GM19328 (cell line): ENCODE results near the gene ARHGEF25.

ENCODE experiments used
- ATAC-seq: cut with Tn5 transposase; IDR thresholded peaks from one replicate; pipeline ENCODE4 v1.9.1; 2021; ENCODE audit warnings: mild to moderate bottlenecking, moderate library complexity; ENCODE audit not compliant: unreplicated experiment

Gene ARHGEF25

GRCh38 chr12:57620936-57621496 lies 9.8 kb downstream of the ARHGEF25 start:
- no peak for ATAC-seq

GRCh38 chr12:57621497-57622292 lies 10.5 kb downstream of the ARHGEF25 start:
- no peak for ATAC-seq

- no peak for ATAC-seq
Measured at GRCh38 chr12:57622293-57623245, 11.3 kb downstream of the ARHGEF25 start.

- no peak for ATAC-seq
Measured at GRCh38 chr12:57623385-57623784, 12.2 kb downstream of the ARHGEF25 start.

GRCh38 chr12:57623811-57624390 lies 12.7 kb downstream of the ARHGEF25 start:
- ATAC-seq = no peak

- no peak for ATAC-seq
Measured at GRCh38 chr12:57624441-57625220, 13.4 kb downstream of the ARHGEF25 start.

GRCh38 chr12:57625261-57626032 lies 14.2 kb downstream of the ARHGEF25 start:
- no peak for ATAC-seq

- no peak for ATAC-seq
Measured at GRCh38 chr12:57626111-57626920, 15.1 kb downstream of the ARHGEF25 start.

GRCh38 chr12:57626921-57627445 lies 15.7 kb downstream of the ARHGEF25 start:
- ATAC-seq = no peak

GRCh38 chr12:57627501-57628279 lies 16.5 kb downstream of the ARHGEF25 start:
- ATAC-seq = no peak

GRCh38 chr12:57628280-57629191 lies 17.3 kb downstream of the ARHGEF25 start:
- ATAC-seq = no peak

- no peak for ATAC-seq
Measured at GRCh38 chr12:57629897-57630471, 18.7 kb downstream of the ARHGEF25 start.

GRCh38 chr12:57630891-57631433 lies 19.7 kb downstream of the ARHGEF25 start:
- no peak for ATAC-seq

- no peak for ATAC-seq
Measured at GRCh38 chr12:57631566-57632072, 20.4 kb downstream of the ARHGEF25 start.

GRCh38 chr12:57632073-57632957 lies 21.1 kb downstream of the ARHGEF25 start:
- ATAC-seq = no peak
